Fibroblast of lung (primary cell): ENCODE results near the gene ERV3-1. TPM values are rescaled to one million over a fixed set of nuclear protein-coding genes. Genes with fewer than 3 reads are reported as not detected.

Experiments
- DNase-seq, 2 donors: peaks; one replicate each; pipeline versions ENCODE4 v3.0.0 to v3.0.0-alpha.2; 2010; ENCODE audit warnings: low read depth in 2 of 2
- H2AFZ ChIP-seq: 2 replicates; pipeline ENCODE4 v1.5.1; 2012; ENCODE audit warnings: low read length, control low read depth, inconsistent platforms
- H3K27ac ChIP-seq: 2 replicates; pipeline ENCODE4 v1.5.1; 2011; ENCODE audit warnings: low read length, control low read depth; ENCODE audit not compliant: insufficient read depth
- H3K27me3 ChIP-seq: 2 replicates; pipeline ENCODE4 v1.5.1; 2011; ENCODE audit warnings: mild to moderate bottlenecking, low read length; ENCODE audit not compliant: control insufficient read depth, insufficient read depth
- H3K36me3 ChIP-seq: 2 replicates; pipeline ENCODE4 v1.5.1; 2011; ENCODE audit warnings: low read length; ENCODE audit not compliant: control insufficient read depth, insufficient read depth
- H3K4me1 ChIP-seq: 2 replicates; pipeline ENCODE4 v1.5.1; 2011; ENCODE audit warnings: low read length; ENCODE audit not compliant: control insufficient read depth, insufficient read depth; ENCODE audit errors: extremely low read depth
- H3K4me2 ChIP-seq: 2 replicates; pipeline ENCODE4 v1.5.1; 2011; ENCODE audit warnings: low read length, control low read depth; ENCODE audit not compliant: insufficient read depth; ENCODE audit errors: extremely low read depth
- H3K4me3 ChIP-seq, 4 experiments: fragments of 200-600 bp in 1 of 4; sonication (generic) in 1 of 4; replicated peaks in 1 of 4; 2 replicates each; pipeline ENCODE4 v1.5.1; 2011 to 2016; ENCODE audit warnings: low read length in 4 of 4, low read depth in 3 of 4, mild to moderate bottlenecking in 3 of 4, control low read depth in 2 of 4, inconsistent platforms in 1 of 4, mixed read lengths in 1 of 4; ENCODE audit not compliant: insufficient read depth in 1 of 4; ENCODE audit errors: control extremely low read depth in 1 of 4
- H3K79me2 ChIP-seq: 2 replicates; pipeline ENCODE4 v1.5.1; 2012; ENCODE audit warnings: mild to moderate bottlenecking, low read length, inconsistent platforms; ENCODE audit not compliant: control insufficient read depth, insufficient read depth
- H3K9ac ChIP-seq: 2 replicates; pipeline ENCODE4 v1.5.1; 2011; ENCODE audit warnings: mild to moderate bottlenecking, low read length, control low read depth; ENCODE audit not compliant: insufficient read depth
- H3K9me3 ChIP-seq: 2 replicates; pipeline ENCODE4 v1.5.1; 2012; ENCODE audit warnings: low read depth, low read length; ENCODE audit not compliant: control insufficient read depth, insufficient read depth
- H4K20me1 ChIP-seq: 2 replicates; pipeline ENCODE4 v1.5.1; 2011; ENCODE audit warnings: low read length; ENCODE audit not compliant: control insufficient read depth, insufficient read depth; ENCODE audit errors: extremely low read depth
- EZH2 ChIP-seq: IDR thresholded peaks from 2 replicates; pipeline ENCODE4 v1.5.1; 2012; ENCODE audit warnings: low read length, control low read depth, mild to moderate bottlenecking; ENCODE audit errors: missing control alignments
- polyA plus RNA-seq, 2 donors: library from polyadenylated mRNA; depleted of rRNA in 1 of 2; stranded (reverse) in 1 of 2; unstranded in 1 of 2; fragments of >200 nt; gene quantifications; 2 replicates each; pipeline ENCODE4 v1.2.1, GENCODE V29; 2011 to 2012; ENCODE audit warnings: missing spikeins in 1 of 2
- total RNA-seq: library from RNA; depleted of rRNA; stranded (reverse); fragments of >200 nt; gene quantifications from 2 replicates; pipeline ENCODE4 v1.2.1, GENCODE V29; 2014
- TF ChIP-seq, protein P1 (sequence below), 2 donors: IDR thresholded peaks in 1 of 2; conservative IDR thresholded peaks in 1 of 2; 1 replicate in 1 of 2; 2 replicates in 1 of 2; pipeline ENCODE4 v1.5.1; 2011 to 2012; ENCODE audit warnings: low read length in 2 of 2, control low read depth in 1 of 2, inconsistent platforms in 1 of 2, low read depth in 1 of 2, mild to moderate bottlenecking in 1 of 2

Gene ERV3-1
- total and polyA plus RNA-seq, 2 donors (not counting 1 experiment from before 2014, with no cell fraction given), result 4.2 to 8.8 TPM

GRCh38 chr7:64997164-64997908, 9.2 kb downstream of the ERV3-1 start:
- H3K4me1 ChIP-seq, result no peaks in the 10 kb centered on the region
- no peak overlapping the region for H3K4me2 ChIP-seq
- H3K9ac ChIP-seq, result no peak overlapping the region
- H3K4me3 ChIP-seq, result no peak overlapping the region
- H3K9me3 ChIP-seq, result no peaks in the 10 kb centered on the region
- H3K27ac ChIP-seq, result no peak overlapping the region
- H4K20me1 ChIP-seq, result no peaks in the 10 kb centered on the region
- H3K36me3 ChIP-seq, result no peaks in the 10 kb centered on the region
- H3K27me3 ChIP-seq, result no peaks in the 10 kb centered on the region
- DNase-seq, result no peak
- no peak for TF ChIP-seq EZH2
- TF ChIP-seq, protein P1, sequence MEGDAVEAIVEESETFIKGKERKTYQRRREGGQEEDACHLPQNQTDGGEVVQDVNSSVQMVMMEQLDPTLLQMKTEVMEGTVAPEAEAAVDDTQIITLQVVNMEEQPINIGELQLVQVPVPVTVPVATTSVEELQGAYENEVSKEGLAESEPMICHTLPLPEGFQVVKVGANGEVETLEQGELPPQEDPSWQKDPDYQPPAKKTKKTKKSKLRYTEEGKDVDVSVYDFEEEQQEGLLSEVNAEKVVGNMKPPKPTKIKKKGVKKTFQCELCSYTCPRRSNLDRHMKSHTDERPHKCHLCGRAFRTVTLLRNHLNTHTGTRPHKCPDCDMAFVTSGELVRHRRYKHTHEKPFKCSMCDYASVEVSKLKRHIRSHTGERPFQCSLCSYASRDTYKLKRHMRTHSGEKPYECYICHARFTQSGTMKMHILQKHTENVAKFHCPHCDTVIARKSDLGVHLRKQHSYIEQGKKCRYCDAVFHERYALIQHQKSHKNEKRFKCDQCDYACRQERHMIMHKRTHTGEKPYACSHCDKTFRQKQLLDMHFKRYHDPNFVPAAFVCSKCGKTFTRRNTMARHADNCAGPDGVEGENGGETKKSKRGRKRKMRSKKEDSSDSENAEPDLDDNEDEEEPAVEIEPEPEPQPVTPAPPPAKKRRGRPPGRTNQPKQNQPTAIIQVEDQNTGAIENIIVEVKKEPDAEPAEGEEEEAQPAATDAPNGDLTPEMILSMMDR (conservative IDR thresholded peaks at IDR 0.05 in 1 of 2, IDR thresholded peaks at IDR 0.05 in 1 of 2; ENCODE audit: low read depth in 1 of 2, low read length in 2 of 2), result no peak
- H3K79me2 ChIP-seq, result no peaks in the 10 kb centered on the region
- H2AFZ ChIP-seq, result no peak overlapping the region

DNA sequence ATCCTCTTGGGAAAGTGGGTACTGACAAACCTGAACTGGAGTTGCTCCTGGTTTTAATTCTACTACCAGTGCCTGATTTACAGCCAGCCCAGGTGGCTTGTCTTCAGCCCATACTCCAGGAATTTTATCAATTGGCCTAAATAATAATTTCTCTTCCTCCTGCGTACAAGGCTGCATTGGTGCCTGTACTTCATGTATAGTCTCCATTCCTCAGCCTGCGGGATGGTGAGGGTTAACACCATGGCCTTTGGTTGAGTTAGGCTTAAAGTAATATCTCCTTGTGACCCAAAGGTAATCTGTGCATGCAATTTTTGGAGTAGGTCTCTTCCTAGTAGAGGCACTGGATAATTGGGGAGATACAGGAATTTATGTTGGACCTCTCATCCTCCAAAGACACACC, 10.2 kb downstream of the ERV3-1 start:
- Histone ChIP-seq H3K9me3 (no peaks in the 10 kb centered on the region), H3K9ac (no peak overlapping the region)

DNA sequence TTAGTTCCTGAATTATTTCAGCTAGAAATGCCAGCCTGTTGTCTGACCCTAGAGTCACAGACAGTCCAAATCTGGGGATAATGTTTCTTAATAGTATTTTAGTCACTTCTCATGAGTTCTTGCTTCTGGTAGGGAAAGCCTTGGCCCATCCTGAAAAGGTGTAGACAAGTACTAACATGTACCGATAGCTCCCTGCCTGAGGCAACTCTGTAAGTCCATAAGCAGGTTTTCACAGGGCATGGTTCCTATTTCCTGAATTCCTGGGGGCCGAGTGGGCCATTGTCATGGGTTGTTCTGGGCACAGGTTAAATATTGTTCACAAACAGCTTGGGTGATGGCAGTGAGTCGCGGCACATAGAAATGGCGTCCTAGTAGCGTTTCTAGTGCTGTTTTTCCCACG, 12.6 kb downstream of the ERV3-1 start:
- Histone ChIP-seq H3K79me2 (no peaks in the 10 kb centered on the region), H3K27me3 (no peaks in the 10 kb centered on the region), H3K9ac (no peak overlapping the region), H2AFZ (no peak overlapping the region), H3K27ac (no peak overlapping the region), H3K36me3 (no peaks in the 10 kb centered on the region), H3K4me2 (no peak overlapping the region), H3K4me1 (no peaks in the 10 kb centered on the region), H3K9me3 (no peaks in the 10 kb centered on the region), H3K4me3 (no peak overlapping the region), H4K20me1 (no peaks in the 10 kb centered on the region)
- TF ChIP-seq EZH2, result no peak
- TF ChIP-seq, protein P1 (conservative IDR thresholded peaks at IDR 0.05 in 1 of 2, IDR thresholded peaks at IDR 0.05 in 1 of 2; ENCODE audit: low read depth in 1 of 2, low read length in 2 of 2), result no peak
- DNase-seq, result no peak

More for the DNA sequence above, 10.2 kb downstream of the ERV3-1 start:
- Histone ChIP-seq H3K79me2 (no peaks in the 10 kb centered on the region), H4K20me1 (no peaks in the 10 kb centered on the region), H3K27me3 (no peaks in the 10 kb centered on the region), H3K36me3 (no peaks in the 10 kb centered on the region), H2AFZ (no peak overlapping the region), H3K27ac (no peak overlapping the region), H3K4me1 (no peaks in the 10 kb centered on the region), H3K4me3 (no peak overlapping the region), H3K4me2 (no peak overlapping the region)
- DNase-seq, result no peak
- TF ChIP-seq, protein P1 (conservative IDR thresholded peaks at IDR 0.05 in 1 of 2, IDR thresholded peaks at IDR 0.05 in 1 of 2; ENCODE audit: low read depth in 1 of 2, low read length in 2 of 2), result no peak
- no peak for TF ChIP-seq EZH2
